ENCODE measurements around the gene PHACTR2.

The PHACTR2 gene

DNA sequence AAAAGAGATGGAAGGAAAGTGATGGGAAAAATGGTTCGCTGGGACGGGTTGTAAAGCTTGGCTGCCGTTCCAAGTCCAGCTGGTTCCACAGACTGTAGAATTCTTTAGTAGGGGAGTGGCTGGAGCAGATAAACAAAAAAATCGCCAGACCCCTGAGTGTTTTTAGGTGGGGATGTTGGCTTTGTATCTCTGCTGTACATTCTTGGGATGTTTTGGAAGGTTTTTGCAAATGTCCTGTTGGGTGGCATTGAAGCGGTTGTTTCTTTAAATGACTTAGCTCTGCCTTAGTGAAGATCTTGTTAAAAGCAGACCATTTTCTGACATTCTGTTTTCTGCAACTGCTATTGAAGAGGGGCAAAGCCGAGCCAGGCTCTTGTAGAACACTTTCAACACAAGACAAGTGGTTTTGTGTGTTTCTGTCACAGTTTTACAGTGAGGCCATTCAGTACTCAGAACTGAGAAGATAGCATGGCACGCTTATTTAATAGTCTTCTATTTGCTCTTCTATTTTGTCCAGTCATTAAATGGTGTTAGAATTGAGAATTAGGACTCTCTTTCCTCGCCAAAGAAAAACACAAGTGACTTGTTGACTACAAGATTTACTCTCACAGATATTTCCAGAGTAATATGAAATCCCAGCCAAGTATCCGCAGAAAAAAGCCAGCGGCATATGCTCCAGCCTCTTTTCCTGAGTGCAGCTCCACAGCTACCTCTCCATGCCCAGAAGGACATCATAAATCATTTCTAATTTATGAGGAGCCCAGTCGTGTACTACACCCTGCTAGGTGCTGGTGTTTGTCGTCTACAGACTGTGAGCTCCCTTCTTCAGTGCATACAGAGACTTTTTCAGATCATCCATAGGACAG, 65.8 kb downstream of the PHACTR2 start:
- DNase-seq = no peak

GRCh38 chr6:143744551-143745165, 66.9 kb downstream of the PHACTR2 start:
- no peak for DNase-seq

DNA sequence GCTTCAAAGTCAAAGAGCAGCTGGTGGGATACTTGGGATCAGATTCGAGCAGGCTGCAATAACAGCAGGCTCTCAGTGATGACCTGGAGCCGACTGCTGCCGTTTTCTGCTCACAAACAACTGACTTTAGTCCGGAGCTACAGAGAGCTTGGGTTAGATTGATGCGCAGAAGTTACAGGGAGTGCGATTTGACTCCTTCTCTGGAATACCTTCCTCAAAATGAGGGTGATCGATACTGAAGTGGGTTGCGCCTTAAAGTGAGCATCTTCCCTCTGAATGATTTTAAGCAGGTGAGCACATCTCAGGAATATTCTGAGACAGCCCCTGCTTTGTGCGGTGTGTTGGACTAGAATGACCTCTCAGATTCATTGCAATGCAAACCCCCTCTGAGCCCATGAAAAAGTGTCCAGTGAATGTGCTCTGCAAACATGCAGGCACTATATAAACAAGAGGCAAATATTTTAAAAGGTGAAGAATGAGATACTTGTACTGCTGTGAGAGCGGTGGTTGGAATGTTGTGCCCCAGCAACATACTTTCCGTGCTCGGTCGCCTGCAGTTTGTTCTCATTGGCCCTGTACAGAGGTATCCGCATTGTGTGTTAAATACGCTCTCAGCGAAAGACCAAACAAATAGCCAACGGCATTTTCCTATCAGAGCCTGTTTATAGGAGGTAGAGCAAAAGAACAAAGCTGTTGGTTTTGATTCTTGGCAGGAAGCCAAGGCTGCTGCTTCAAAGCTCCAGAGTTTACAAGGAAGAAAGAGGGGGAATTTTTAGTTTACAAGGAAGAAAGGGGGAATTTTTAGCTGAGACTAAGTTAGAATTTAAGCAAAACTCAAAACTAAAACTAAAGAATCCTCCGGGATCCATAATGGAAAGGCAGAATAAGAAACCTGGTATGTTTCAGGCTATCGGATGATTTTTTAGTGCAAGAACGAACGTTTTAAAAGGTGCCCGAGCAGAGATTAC, 67.7 kb downstream of the PHACTR2 start:
- DNase-seq = no peak

GRCh38 chr6:143746202-143747119, 68.7 kb downstream of the PHACTR2 start:
- DNase-seq = no peak

GRCh38 chr6:143747347-143747842, 69.6 kb downstream of the PHACTR2 start:
- no peak for DNase-seq

GRCh38 chr6:143749891-143750290, 72.1 kb downstream of the PHACTR2 start:
- no peak for DNase-seq

- DNase-seq = no peak
These were observed 73.1 kb downstream of the PHACTR2 start for GRCh38 chr6:143750877-143751276.

- no peak for DNase-seq
These were observed 74.7 kb downstream of the PHACTR2 start for GRCh38 chr6:143752459-143752858.

- DNase-seq = no peak
These were observed 75.9 kb downstream of the PHACTR2 start for GRCh38 chr6:143753678-143754077.

- no peak for DNase-seq
These were observed 76.4 kb downstream of the PHACTR2 start for GRCh38 chr6:143754204-143754603.

- DNase-seq = no peak
These were observed 77.6 kb downstream of the PHACTR2 start for GRCh38 chr6:143755301-143755744.

DNA sequence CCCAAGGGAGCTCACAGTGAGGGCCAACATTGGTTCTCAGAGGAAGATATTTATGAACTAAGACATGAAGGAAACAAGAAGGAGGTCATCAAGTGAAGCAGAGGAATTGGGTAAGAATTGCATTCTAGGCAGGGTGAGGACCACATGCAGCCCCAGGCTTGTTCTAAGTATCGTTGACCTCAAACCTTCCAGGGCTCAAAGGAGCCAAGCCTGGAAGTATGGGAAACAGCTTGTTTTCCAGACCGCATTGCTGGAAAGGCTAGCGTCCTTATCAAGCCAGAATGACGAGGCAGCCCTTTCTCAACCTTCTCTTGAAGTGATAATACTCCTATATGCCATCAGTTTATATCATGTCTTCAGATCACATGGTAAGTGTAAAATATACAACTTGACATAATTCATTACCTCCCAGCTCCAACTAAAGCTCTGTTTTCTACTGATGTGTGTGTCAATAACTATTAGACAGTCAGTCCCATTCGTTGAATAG, 79.6 kb downstream of the PHACTR2 start:
- no peak for DNase-seq

DNA sequence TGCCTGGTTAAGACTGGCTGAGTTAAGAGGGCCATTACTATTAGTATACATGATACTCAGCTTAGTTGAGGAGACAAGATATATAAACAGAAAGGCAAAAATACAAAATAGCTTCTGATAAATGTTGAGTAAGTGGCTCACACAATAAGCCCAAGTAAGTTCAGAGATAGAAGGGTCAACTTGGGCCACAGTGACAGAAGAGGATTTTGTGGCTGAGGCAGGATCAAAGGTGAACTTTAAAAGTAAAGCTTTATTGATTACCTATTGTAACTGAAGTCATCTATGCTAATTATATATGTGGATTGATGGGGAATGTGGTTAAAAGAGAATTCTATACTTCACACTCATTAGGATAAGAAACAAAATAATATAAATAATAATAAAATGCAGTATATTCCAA, 80.8 kb downstream of the PHACTR2 start:
- no peak for DNase-seq

DNA sequence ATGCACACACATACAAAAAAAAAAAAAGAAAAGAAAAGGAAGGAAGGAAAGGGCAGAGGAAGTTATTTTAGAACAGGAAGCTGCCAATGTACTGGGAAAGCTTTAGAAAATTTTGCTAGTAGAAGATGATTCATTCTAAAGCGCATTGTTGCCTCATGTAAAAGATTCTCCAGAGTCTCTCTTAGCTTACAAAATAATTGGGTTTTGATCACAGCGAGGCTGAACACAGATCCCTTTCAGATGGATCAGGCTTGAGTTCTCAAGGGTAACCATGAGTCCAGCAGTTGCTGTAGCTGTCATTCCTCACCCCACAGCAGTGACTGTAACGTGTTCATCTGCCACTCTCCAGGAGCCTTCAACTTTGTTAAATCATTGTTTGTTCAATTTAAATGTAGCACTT, 81.9 kb downstream of the PHACTR2 start:
- no peak for DNase-seq

- no peak for DNase-seq
These were observed 83.3 kb downstream of the PHACTR2 start for GRCh38 chr6:143761074-143761473.

- no peak for DNase-seq
These were observed 84.4 kb downstream of the PHACTR2 start for GRCh38 chr6:143762126-143762525.

DNA sequence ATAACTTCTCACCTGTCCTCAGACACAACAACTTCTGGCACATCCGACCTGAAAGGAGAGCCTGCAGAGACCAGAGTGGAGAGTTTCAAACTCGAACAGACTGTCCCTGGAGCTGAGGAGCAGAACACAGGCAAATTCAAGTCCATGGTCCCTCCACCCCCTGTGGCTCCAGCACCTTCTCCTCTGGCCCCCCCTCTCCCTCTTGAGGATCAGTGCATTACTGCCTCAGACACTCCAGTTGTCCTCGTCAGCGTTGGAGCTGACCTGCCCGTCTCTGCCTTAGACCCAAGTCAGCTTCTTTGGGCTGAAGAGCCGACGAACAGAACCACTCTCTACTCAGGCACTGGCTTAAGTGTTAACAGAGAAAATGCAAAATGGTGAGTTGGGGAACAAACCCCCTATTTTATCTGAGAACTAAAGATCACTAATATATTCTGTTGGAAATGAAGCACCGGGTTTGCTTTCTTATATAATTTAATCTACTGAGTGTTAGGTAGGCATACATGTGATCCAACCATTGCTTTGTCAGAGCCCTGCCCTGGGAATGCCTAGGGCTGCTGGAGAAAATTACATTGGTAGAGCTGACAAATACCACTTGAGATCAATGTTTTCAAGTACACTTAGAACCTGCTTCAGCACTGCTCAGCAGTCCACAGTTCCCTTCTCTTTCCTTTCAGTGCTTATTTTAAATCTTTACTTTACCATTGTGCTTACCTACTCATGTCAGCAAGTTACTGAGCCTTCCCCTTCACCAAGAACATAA, 87.8 kb downstream of the PHACTR2 start:
- DNase-seq = no peak

DNA sequence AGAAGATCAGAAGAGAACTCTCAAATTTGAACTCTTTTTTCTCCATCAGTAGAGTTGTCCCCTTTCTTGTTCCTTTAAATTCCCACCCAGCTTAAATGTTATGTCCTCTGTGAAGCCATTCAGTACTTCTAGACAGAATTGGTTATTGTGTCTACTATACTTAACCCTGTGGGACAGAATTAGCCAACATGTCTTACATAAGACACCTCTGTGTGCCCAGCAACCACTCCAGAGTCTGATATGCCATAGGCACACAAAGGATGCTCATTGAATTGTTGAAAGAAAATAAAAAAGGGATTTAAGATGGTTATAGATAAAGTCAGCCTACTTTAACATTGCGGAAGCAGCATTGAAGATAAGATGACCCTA, 88.4 kb downstream of the PHACTR2 start:
- DNase-seq = no peak

DNA sequence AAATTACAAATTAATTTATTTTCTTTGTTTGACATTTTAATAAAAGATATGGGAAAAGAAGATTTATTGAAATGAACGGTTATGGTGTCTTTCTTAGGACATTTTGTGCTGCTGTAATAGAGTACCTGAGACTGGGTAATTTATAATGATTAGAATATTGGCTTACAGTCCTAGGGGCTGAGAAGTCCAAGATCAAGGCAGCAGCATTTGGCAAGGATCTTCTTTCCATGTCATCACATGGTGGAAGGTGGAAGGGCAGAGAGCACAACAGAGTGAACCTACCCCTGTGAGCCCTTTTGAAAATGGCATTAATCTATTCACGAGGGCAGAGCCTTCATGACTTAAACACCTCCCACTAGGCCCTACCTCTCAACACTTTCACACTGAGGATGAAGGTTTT, 89.7 kb downstream of the PHACTR2 start:
- no peak for DNase-seq

DNA sequence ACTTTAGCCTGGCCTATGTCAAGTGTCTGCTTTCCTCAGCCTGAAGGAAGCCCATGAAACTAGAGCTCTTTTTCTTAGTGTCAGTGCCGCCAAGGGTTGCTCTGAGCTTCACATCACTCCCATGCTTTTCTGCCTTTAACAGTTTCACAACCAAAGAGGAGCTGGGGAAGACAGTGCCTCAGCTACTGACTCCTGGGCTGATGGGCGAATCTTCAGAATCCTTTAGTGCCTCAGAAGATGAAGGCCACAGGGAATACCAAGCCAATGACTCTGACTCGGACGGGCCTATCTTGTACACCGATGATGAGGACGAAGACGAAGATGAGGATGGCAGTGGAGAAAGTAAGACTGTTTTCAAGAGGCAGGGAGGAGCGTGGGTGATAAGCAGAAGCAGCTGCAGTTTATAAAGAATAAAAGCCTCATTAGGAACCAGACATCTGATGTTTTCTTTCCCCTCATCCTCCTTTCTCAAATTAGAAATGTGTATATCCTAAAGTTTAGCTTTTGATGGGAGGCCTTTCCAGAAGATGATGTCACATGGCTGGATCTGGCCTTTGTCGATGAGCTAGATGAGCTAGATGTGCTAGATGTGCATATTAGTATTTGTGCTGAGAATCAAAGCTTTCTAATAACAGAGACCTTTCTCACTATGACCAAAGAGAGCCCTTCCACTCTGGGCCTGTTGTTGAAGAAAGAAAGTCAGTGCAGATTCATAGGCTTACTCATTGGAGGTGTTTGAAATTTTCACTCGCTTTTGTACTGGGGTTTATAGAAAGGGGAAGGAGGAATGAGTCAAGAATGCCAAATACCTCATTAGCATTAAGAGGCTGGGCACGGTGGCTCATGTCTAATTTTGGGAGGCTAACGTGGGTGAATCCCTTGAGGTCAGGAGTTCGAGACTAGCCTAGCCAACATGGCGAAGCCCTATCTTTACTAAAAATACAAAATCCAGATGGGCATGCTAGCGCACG, 94.6 kb downstream of the PHACTR2 start:
- DNase-seq = no peak

All from activated naive CD4-positive, alpha-beta T cell treated with Interleukin-2 at 50 U/mL for 16 hours (primary cell).